HCT116 (cell line): ENCODE results near the gene PSMC6. TPM values are rescaled to one million over a fixed set of nuclear protein-coding genes. Genes with fewer than 3 reads are reported as not detected.

ENCODE experiments used
- ATAC-seq: fragments of 200-7000 bp; cut with Tn5 transposase; 2 replicates; pipeline ENCODE4 v1.9.1; 2020; ENCODE audit warnings: mild to moderate bottlenecking, moderate library complexity
- BruUV-seq: library from RNA; stranded (reverse); fragments of 400-500 nt; replicated peaks from 2 replicates; lab custom pipeline; 2021; lab: Mats Ljungman, UMichigan
- CTCF ChIA-PET: fragments of 300-600 bp; sonication (Branson Sonifier 250); formaldehyde crosslinking; loops from one replicate; lab custom pipeline; 2021; ENCODE audit warnings: antibody characterized with exemption; lab: Charles Lee
- POLR2A ChIA-PET: fragments of 300-600, 350-600 bp; sonication (Branson Sonifier 250); formaldehyde crosslinking; loops from one replicate; lab custom pipeline; 2021; ENCODE audit warnings: antibody characterized with exemption; lab: Charles Lee
- RAD21 ChIA-PET, 2 experiments: fragments of 300-600 bp; sonication (Branson Sonifier 250); formaldehyde crosslinking; loops; one replicate each; lab custom pipeline; 2023; ENCODE audit warnings: low total read pairs in 2 of 2; ENCODE audit not compliant: uncharacterized antibody in 2 of 2, unreplicated experiment in 2 of 2, low non-redundant PET in 1 of 2; lab: Charles Lee
- DNase-seq: peaks from one replicate; pipeline ENCODE4 v3.0.0-alpha.2; 2010; ENCODE audit warnings: low read depth, low spot score
- H2AFZ ChIP-seq: fragments of 200-600 bp; shearing (Covaris generic), sonication (generic); 2 replicates; pipeline ENCODE4 v1.6.1; 2017; ENCODE audit warnings: low read depth, mixed run types, mixed read lengths, antibody characterized with exemption, low read length; ENCODE audit not compliant: poor library complexity, severe bottlenecking
- H3K27ac ChIP-seq: 2 replicates; pipeline ENCODE4 v1.5.1; 2012; ENCODE audit warnings: low read depth, low read length
- H3K27me3 ChIP-seq: fragments of 200-600 bp; sonication (generic); 2 replicates; pipeline ENCODE4 v1.6.1; 2016; ENCODE audit warnings: mixed run types, low read length, mixed read lengths; ENCODE audit not compliant: insufficient read depth
- H3K36me3 ChIP-seq, 2 experiments: fragments of 200-500 bp in 1 of 2; fragments of 200-600 bp in 1 of 2; sonication (Bioruptor generic) in 1 of 2; sonication (generic) in 1 of 2; 2 replicates each; pipeline versions ENCODE4 v1.5.1 to v1.6.1; 2014 to 2016; ENCODE audit warnings: low read length in 2 of 2, inconsistent platforms in 1 of 2, mixed read lengths in 1 of 2, mixed run types in 1 of 2; ENCODE audit not compliant: insufficient read depth in 2 of 2, control insufficient read depth in 1 of 2
- H3K4me1 ChIP-seq, 2 experiments: fragments of 200-600 bp in 1 of 2; sonication (generic) in 1 of 2; 2 replicates each; pipeline versions ENCODE4 v1.5.1 to v1.6.1; 2012 to 2017; ENCODE audit warnings: low read length in 2 of 2, inconsistent platforms in 1 of 2, mild to moderate bottlenecking in 1 of 2, mixed read lengths in 1 of 2, mixed run types in 1 of 2, moderate library complexity in 1 of 2; ENCODE audit not compliant: insufficient read depth in 2 of 2, control insufficient read depth in 1 of 2
- H3K4me2 ChIP-seq: fragments of 200-600 bp; sonication (generic); 2 replicates; pipeline ENCODE4 v1.6.1; 2017; ENCODE audit warnings: mixed run types, low read length, mixed read lengths
- H3K4me3 ChIP-seq, 2 experiments: fragments of 200-600 bp in 1 of 2; sonication (generic) in 1 of 2; replicated peaks in 1 of 2; 2 replicates each; pipeline ENCODE4 v1.5.1; 2011 to 2016; ENCODE audit warnings: low read length in 2 of 2, control low read depth in 1 of 2, low read depth in 1 of 2, mild to moderate bottlenecking in 1 of 2, mixed read lengths in 1 of 2, mixed run types in 1 of 2
- H3K79me2 ChIP-seq: fragments of 200-600 bp; sonication (generic); 2 replicates; pipeline ENCODE4 v1.6.1; 2017; ENCODE audit warnings: mild to moderate bottlenecking, mixed run types, low read length, moderate library complexity, mixed read lengths; ENCODE audit not compliant: insufficient read depth
- H3K9ac ChIP-seq: fragments of 200-600 bp; sonication (generic); 2 replicates; pipeline ENCODE4 v1.6.1; 2016; ENCODE audit warnings: low read length, mixed read lengths
- H3K9me2 ChIP-seq: fragments of 200-600 bp; sonication (generic), shearing (Covaris generic); 2 replicates; pipeline ENCODE4 v1.6.1; 2017; ENCODE audit warnings: mixed run types, mild to moderate bottlenecking, moderate library complexity; ENCODE audit not compliant: insufficient read depth
- H3K9me3 ChIP-seq, 2 experiments: fragments of 200-500 bp in 1 of 2; fragments of 200-600 bp in 1 of 2; sonication (Bioruptor generic) in 1 of 2; sonication (generic) in 1 of 2; 2 replicates each; pipeline ENCODE4 v1.6.1; 2014 to 2017; ENCODE audit warnings: low read length in 2 of 2, mixed read lengths in 2 of 2, inconsistent platforms in 1 of 2, low read depth in 1 of 2, mild to moderate bottlenecking in 1 of 2, mixed run types in 1 of 2, moderate library complexity in 1 of 2; ENCODE audit not compliant: control insufficient read depth in 1 of 2, insufficient read depth in 1 of 2
- H4K20me1 ChIP-seq: fragments of 200-600 bp; sonication (generic), shearing (Covaris generic); 2 replicates; pipeline ENCODE4 v1.6.1; 2017; ENCODE audit warnings: mixed run types, mild to moderate bottlenecking, moderate library complexity; ENCODE audit not compliant: insufficient read depth
- ATF3 ChIP-seq: IDR thresholded peaks from 2 replicates; pipeline ENCODE4 v1.6.1; 2012
- CBX3 ChIP-seq: IDR thresholded peaks from 2 replicates; pipeline ENCODE4 v1.6.1; 2012; ENCODE audit warnings: low read depth
- CEBPB ChIP-seq: IDR thresholded peaks from 2 replicates; pipeline ENCODE4 v1.6.1; 2012; ENCODE audit warnings: low read depth
- EGR1 ChIP-seq: IDR thresholded peaks from 2 replicates; pipeline ENCODE4 v1.6.1; 2012; ENCODE audit warnings: low read depth
- EZH2 ChIP-seq: fragments of 200-600 bp; sonication (generic); IDR thresholded peaks from 2 replicates; pipeline ENCODE4 v1.6.1; 2017; ENCODE audit warnings: antibody characterized with exemption, mixed run types
- EZH2phosphoT487 ChIP-seq: fragments of 200-600 bp; IDR thresholded peaks from 2 replicates; pipeline ENCODE4 v1.6.1; 2018; ENCODE audit warnings: antibody characterized with exemption, borderline replicate concordance
- JUND ChIP-seq: IDR thresholded peaks from 2 replicates; pipeline ENCODE4 v1.6.1; 2012
- MAX ChIP-seq: IDR thresholded peaks from 2 replicates; pipeline ENCODE4 v1.6.1; 2012
- POLR2A ChIP-seq: IDR thresholded peaks from 2 replicates; pipeline ENCODE4 v1.7.0; 2011; ENCODE audit warnings: borderline replicate concordance; ENCODE audit not compliant: insufficient read depth, insufficient read length; ENCODE audit errors: extremely low read depth
- POLR2AphosphoS5 ChIP-seq: IDR thresholded peaks from 2 replicates; pipeline ENCODE4 v1.6.1; 2011; ENCODE audit warnings: mild to moderate bottlenecking, low read depth, low read length, moderate library complexity
- RAD21 ChIP-seq: IDR thresholded peaks from 2 replicates; pipeline ENCODE4 v1.6.1; 2012; ENCODE audit warnings: low read depth, mild to moderate bottlenecking
- SIN3A ChIP-seq: IDR thresholded peaks from 2 replicates; pipeline ENCODE4 v1.6.1; 2012; ENCODE audit warnings: low read depth
- SP1 ChIP-seq: IDR thresholded peaks from 2 replicates; pipeline ENCODE4 v1.6.1; 2012; ENCODE audit warnings: low read depth
- SRF ChIP-seq: IDR thresholded peaks from 2 replicates; pipeline ENCODE4 v1.6.1; 2012; ENCODE audit warnings: low read depth
- YY1 ChIP-seq: IDR thresholded peaks from 2 replicates; pipeline ENCODE4 v1.6.1; 2011; ENCODE audit warnings: low read length, low read depth, moderate library complexity, mild to moderate bottlenecking; ENCODE audit not compliant: insufficient replicate concordance; ENCODE audit errors: extremely low read depth
- ZBTB33 ChIP-seq: IDR thresholded peaks from 2 replicates; pipeline ENCODE4 v1.6.1; 2011; ENCODE audit warnings: mild to moderate bottlenecking, low read length, moderate library complexity; ENCODE audit not compliant: insufficient replicate concordance; ENCODE audit errors: extremely low read depth
- ZNF274 ChIP-seq: fragments of 200-500 bp; sonication (Bioruptor generic); IDR thresholded peaks from 2 replicates; pipeline ENCODE4 v1.6.1; 2014; ENCODE audit warnings: mild to moderate bottlenecking, low read depth, low read length, inconsistent platforms
- intact Hi-C: fragments of 100-400 bp; cut with micrococcal nuclease; formaldehyde crosslinking; loops from 2 replicates; pipeline ENCODE4 v1.10.0; 2022
- total RNA-seq: library from RNA; stranded (reverse); gene quantifications from one replicate; pipeline ENCODE4 v1.2.1, GENCODE V29; 2021; ENCODE audit not compliant: unreplicated experiment

The PSMC6 gene
- total RNA-seq, 1 experiment from 2014 or later: 71.7 TPM

- ChIA-PET CTCF (no interaction called here), POLR2A (no interaction called here), RAD21 (no interaction called here)
- Histone ChIP-seq H3K4me2 (no peak overlapping the region), H3K27ac (no peak overlapping the region), H3K4me3 (no peak overlapping the region), H3K79me2 (peaks cover 98% of the 10 kb centered on the region), H3K9ac (no peak overlapping the region), H3K9me2 (no peaks in the 10 kb centered on the region), H3K9me3 (no peaks in the 10 kb centered on the region), H2AFZ (no peak overlapping the region), H3K36me3 (peaks cover under 1 to 10% of the 10 kb centered on the region in 2 experiments; a peak in 1 of 4 replicates), H4K20me1 (peaks cover 11% of the 10 kb centered on the region; the same call in 1 of the 2 replicates), H3K27me3 (no peaks in the 10 kb centered on the region), H3K4me1 (peaks cover 5 to 10% of the 10 kb centered on the region in 2 experiments; a peak in 2 of 4 replicates)
- ATAC-seq (no peak), DNase-seq (no peak)
- intact Hi-C loops: no loop called here
- TF ChIP-seq EZH2 (no peak), POLR2AphosphoS5 (no peak), ZBTB33 (no peak), MAX (no peak), POLR2A (no peak), SRF (no peak), ZNF274 (no peak), EZH2phosphoT487 (no peak), ATF3 (no peak), RAD21 (no peak), SP1 (no peak), CEBPB (no peak), CBX3 (no peak), JUND (no peak), YY1 (no peak), SIN3A (no peak), EGR1 (no peak)
- BruUV-seq: no TSS peak
These were observed 20.8 kb upstream of the PSMC6 start for GRCh38 chr14:52686176-52686575.
